PC-9 (cell line): ENCODE data around the gene ORAI3.

ENCODE experiments used
- EZH2 ChIP-seq: fragments of 200-600 bp; sonication (generic); IDR thresholded peaks from 2 replicates; pipeline ENCODE4 v1.8.0; 2017; ENCODE audit warnings: antibody characterized with exemption, low read depth
- TF ChIP-seq, protein P1 (sequence below): fragments of 200-600 bp; sonication (generic); conservative IDR thresholded peaks from 2 replicates; pipeline ENCODE4 v1.6.1; 2017; ENCODE audit warnings: mixed run types, antibody characterized with exemption, mild to moderate bottlenecking, moderate library complexity

DNA sequence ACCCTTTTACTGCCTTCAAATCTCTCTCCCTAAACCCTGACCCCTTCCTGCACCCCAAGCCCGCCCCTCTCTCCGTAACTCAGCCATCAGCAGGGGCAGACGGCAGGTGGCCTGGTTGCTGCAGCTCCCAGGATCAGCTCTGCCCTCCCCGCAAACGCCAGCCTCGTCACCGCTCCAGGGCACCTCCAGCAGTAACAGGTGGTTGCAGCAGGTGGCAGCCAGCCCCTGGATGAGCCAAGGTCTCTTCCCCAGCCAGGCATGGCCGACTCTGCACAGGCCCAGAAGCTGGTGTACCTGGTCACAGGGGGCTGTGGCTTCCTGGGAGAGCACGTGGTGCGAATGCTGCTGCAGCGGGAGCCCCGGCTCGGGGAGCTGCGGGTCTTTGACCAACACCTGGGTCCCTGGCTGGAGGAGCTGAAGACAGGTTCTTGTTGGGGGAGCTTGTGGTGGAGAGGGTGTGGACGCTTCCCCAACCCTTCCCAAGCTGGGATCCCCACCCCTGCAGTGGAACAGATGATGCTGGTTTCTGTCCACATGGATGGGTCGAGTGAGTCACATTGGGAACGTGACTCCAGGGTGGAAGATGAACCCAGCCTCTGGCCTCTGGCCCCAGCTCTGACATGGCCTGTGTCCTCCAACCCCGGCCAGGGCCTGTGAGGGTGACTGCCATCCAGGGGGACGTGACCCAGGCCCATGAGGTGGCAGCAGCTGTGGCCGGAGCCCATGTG is 36.7 kb downstream of the ORAI3 start:
- no peak for TF ChIP-seq EZH2
- TF ChIP-seq, protein P1, sequence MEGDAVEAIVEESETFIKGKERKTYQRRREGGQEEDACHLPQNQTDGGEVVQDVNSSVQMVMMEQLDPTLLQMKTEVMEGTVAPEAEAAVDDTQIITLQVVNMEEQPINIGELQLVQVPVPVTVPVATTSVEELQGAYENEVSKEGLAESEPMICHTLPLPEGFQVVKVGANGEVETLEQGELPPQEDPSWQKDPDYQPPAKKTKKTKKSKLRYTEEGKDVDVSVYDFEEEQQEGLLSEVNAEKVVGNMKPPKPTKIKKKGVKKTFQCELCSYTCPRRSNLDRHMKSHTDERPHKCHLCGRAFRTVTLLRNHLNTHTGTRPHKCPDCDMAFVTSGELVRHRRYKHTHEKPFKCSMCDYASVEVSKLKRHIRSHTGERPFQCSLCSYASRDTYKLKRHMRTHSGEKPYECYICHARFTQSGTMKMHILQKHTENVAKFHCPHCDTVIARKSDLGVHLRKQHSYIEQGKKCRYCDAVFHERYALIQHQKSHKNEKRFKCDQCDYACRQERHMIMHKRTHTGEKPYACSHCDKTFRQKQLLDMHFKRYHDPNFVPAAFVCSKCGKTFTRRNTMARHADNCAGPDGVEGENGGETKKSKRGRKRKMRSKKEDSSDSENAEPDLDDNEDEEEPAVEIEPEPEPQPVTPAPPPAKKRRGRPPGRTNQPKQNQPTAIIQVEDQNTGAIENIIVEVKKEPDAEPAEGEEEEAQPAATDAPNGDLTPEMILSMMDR: no peak
